Tibial nerve (tissue), 4 donors: ENCODE data around the gene TANK.

Experiments
- EP300 ChIP-seq, 2 donors: sonication (generic); formaldehyde crosslinking; IDR thresholded peaks; one replicate each; pipeline ENCODE4 v1.6.1; 2017; ENCODE audit warnings: antibody characterized with exemption in 2 of 2, mild to moderate bottlenecking in 1 of 2
- POLR2A ChIP-seq, 2 donors: fragments of 450-650 bp; IDR thresholded peaks; one replicate each; pipeline ENCODE4 v1.6.1; 2017; ENCODE audit warnings: antibody characterized with exemption in 2 of 2, mild to moderate bottlenecking in 2 of 2, moderate library complexity in 2 of 2
- TF ChIP-seq, protein P1 (sequence below), 5 experiments: fragments of 200-600 bp in 3 of 5; fragments of 450-650 bp in 2 of 5; sonication (generic) in 3 of 5; IDR thresholded peaks; one replicate each; pipeline ENCODE4 v1.5.1; 2016 to 2019; ENCODE audit warnings: antibody characterized with exemption in 5 of 5, mild to moderate bottlenecking in 3 of 5, moderate library complexity in 2 of 5

GRCh38 chr2:161237392-161238264 is 77.4 kb downstream of the TANK start:
- TF ChIP-seq, protein P1, sequence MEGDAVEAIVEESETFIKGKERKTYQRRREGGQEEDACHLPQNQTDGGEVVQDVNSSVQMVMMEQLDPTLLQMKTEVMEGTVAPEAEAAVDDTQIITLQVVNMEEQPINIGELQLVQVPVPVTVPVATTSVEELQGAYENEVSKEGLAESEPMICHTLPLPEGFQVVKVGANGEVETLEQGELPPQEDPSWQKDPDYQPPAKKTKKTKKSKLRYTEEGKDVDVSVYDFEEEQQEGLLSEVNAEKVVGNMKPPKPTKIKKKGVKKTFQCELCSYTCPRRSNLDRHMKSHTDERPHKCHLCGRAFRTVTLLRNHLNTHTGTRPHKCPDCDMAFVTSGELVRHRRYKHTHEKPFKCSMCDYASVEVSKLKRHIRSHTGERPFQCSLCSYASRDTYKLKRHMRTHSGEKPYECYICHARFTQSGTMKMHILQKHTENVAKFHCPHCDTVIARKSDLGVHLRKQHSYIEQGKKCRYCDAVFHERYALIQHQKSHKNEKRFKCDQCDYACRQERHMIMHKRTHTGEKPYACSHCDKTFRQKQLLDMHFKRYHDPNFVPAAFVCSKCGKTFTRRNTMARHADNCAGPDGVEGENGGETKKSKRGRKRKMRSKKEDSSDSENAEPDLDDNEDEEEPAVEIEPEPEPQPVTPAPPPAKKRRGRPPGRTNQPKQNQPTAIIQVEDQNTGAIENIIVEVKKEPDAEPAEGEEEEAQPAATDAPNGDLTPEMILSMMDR (IDR thresholded peaks at IDR 0.05), result no peak
- TF ChIP-seq POLR2A (IDR thresholded peaks at IDR 0.05) (no peak), EP300 (IDR thresholded peaks at IDR 0.05) (no peak)
